Esophagus squamous epithelium (tissue), 5 donors: ENCODE data around the gene CD55. TPM values are rescaled to one million over a fixed set of nuclear protein-coding genes. Genes with fewer than 3 reads are reported as not detected.

Experiments
- DNase-seq: peaks from one replicate; lab custom pipeline; 2025; lab: John Stamatoyannopoulos, UW
- H3K27ac ChIP-seq, 4 donors: fragments of 200-600 bp; sonication (generic); one replicate each; pipeline ENCODE4 v1.5.1; 2016 to 2019; ENCODE audit warnings: mild to moderate bottlenecking in 1 of 4
- H3K27me3 ChIP-seq, 4 donors: fragments of 200-600 bp; sonication (generic); 1 replicate in 3 of 4; 2 replicates in 1 of 4; pipeline versions ENCODE4 v1.5.1 to v1.6.0; 2017 to 2021; ENCODE audit warnings: antibody characterized with exemption in 1 of 4
- H3K36me3 ChIP-seq, 3 donors: fragments of 200-600 bp; sonication (generic); one replicate each; pipeline ENCODE4 v1.5.1; 2016 to 2019
- H3K4me1 ChIP-seq, 3 donors: fragments of 200-600 bp; sonication (generic); one replicate each; pipeline ENCODE4 v1.5.1; 2017 to 2019
- H3K4me3 ChIP-seq, 4 donors: fragments of 200-600 bp; sonication (generic); 1 replicate in 3 of 4; 2 replicates in 1 of 4; pipeline ENCODE4 v1.5.1; 2016 to 2019; ENCODE audit warnings: mild to moderate bottlenecking in 2 of 4, moderate library complexity in 1 of 4
- H3K9me3 ChIP-seq, 3 donors: fragments of 200-600 bp; sonication (generic); one replicate each; pipeline ENCODE4 v1.5.1; 2016 to 2019
- CTCF ChIP-seq, 6 experiments: fragments of 450-650 bp in 4 of 6; fragments of 200-600 bp in 2 of 6; sonication (generic) in 2 of 6; IDR thresholded peaks; one replicate each; pipeline ENCODE4 v1.5.1; 2016 to 2019; ENCODE audit warnings: antibody characterized with exemption in 6 of 6, mild to moderate bottlenecking in 4 of 6, moderate library complexity in 4 of 6
- POLR2A ChIP-seq, 4 donors: fragments of 450-650 bp; IDR thresholded peaks; one replicate each; pipeline ENCODE4 v1.6.1; 2017; ENCODE audit warnings: antibody characterized with exemption in 4 of 4, mild to moderate bottlenecking in 4 of 4, moderate library complexity in 3 of 4
- WGBS, 2 donors: methylation state at CpG; one replicate each; pipeline ENCODE4 v1.1.5; 2018; 5-methylcytosine and 5-hydroxymethylcytosine counted together
- intact Hi-C: fragments of 100-400 bp; cut with DNase I; formaldehyde crosslinking; loops from one replicate; pipeline ENCODE4 v1.15.0; 2022
- total RNA-seq, 4 donors: library from RNA; depleted of rRNA; stranded (reverse); fragments of >200 nt; gene quantifications; one replicate each; pipeline ENCODE4 v1.1.0, GENCODE V29; 2016
- donor health status: DM: yes; HTN: yes; CAD: no.

The CD55 gene
- total RNA-seq, 4 donors from 2014 or later, result 36.5 to 100 (median 72.2) TPM

- Histone ChIP-seq H3K27ac (no peak overlapping the region), H3K4me1 (no peaks in the 10 kb centered on the region), H3K27me3 (no peaks in the 10 kb centered on the region), H3K9me3 (no peaks in the 10 kb centered on the region), H3K4me3 (no peak overlapping the region), H3K36me3 (peaks cover 0 to 25% (median 5%) of the 10 kb centered on the region in 3 donors)
- TF ChIP-seq CTCF (IDR thresholded peaks at IDR 0.05) (no peak), POLR2A (IDR thresholded peaks at IDR 0.05) (no peak)
- intact Hi-C loops, result no loop called here
- WGBS, 2 donors, result 85 to 93% methylated on average over 2 of the region's 2 CpGs
- DNase-seq, result no peak
These were observed 44.5 kb downstream of the CD55 start for GRCh38 chr1:207366022-207366421.

- intact Hi-C loops, result no loop called here
- H3K27me3 ChIP-seq, result no peaks in the 10 kb centered on the region
- TF ChIP-seq POLR2A (IDR thresholded peaks at IDR 0.05), result no peak
- TF ChIP-seq CTCF (IDR thresholded peaks at IDR 0.05), result no peak
- no peaks in the 10 kb centered on the region for H3K36me3 ChIP-seq
- no peak overlapping the region for H3K4me3 ChIP-seq
- DNase-seq, result no peak
- H3K4me1 ChIP-seq, result no peaks in the 10 kb centered on the region
- H3K27ac ChIP-seq, result no peak overlapping the region
- H3K9me3 ChIP-seq, result no peaks in the 10 kb centered on the region
These were observed 67.2 kb downstream of the CD55 start for GRCh38 chr1:207388721-207389120.

GRCh38 chr1:207389728-207390464 lies 68.4 kb downstream of the CD55 start:
- DNase-seq, result no peak
- Histone ChIP-seq H3K27me3 (no peaks in the 10 kb centered on the region), H3K9me3 (no peaks in the 10 kb centered on the region), H3K27ac (no peak overlapping the region), H3K36me3 (no peaks in the 10 kb centered on the region), H3K4me3 (no peak overlapping the region), H3K4me1 (no peaks in the 10 kb centered on the region)
- TF ChIP-seq POLR2A (IDR thresholded peaks at IDR 0.05) (no peak), CTCF (IDR thresholded peaks at IDR 0.05) (no peak)
- intact Hi-C loops, result no loop called here
- 31 to 48% methylated on average over 1 of the region's 1 CpG for WGBS, 2 donors

- 24 to 36% methylated on average over 4 of the region's 4 CpGs for WGBS, 2 donors
- intact Hi-C loops, result no loop called here
- H3K4me3 ChIP-seq, result no peak overlapping the region
- TF ChIP-seq CTCF (IDR thresholded peaks at IDR 0.05) (no peak), POLR2A (IDR thresholded peaks at IDR 0.05) (no peak)
- no peaks in the 10 kb centered on the region for H3K9me3 ChIP-seq
- DNase-seq, result no peak
- no peaks in the 10 kb centered on the region for H3K27me3 ChIP-seq
- no peak overlapping the region for H3K27ac ChIP-seq
- no peaks in the 10 kb centered on the region for H3K36me3 ChIP-seq
- H3K4me1 ChIP-seq, result no peaks in the 10 kb centered on the region
These were observed 72.1 kb downstream of the CD55 start for GRCh38 chr1:207393610-207394009.

- Histone ChIP-seq H3K27ac (no peak overlapping the region), H3K27me3 (no peaks in the 10 kb centered on the region), H3K36me3 (no peaks in the 10 kb centered on the region), H3K4me1 (no peaks in the 10 kb centered on the region), H3K4me3 (no peak overlapping the region), H3K9me3 (no peaks in the 10 kb centered on the region)
- 51 to 87% methylated on average over 3 of the region's 3 CpGs for WGBS, 2 donors
- intact Hi-C loops, result loop anchor here (5.0 kb wide), 1 partner anchor 309 kb away; the partner anchor contains the start of gene C4BPB
- no peak for DNase-seq
- no peak for TF ChIP-seq POLR2A (IDR thresholded peaks at IDR 0.05)
- no peak for TF ChIP-seq CTCF (IDR thresholded peaks at IDR 0.05)
These were observed 74.8 kb downstream of the CD55 start for GRCh38 chr1:207396168-207396746.
